Measurements from ENCODE around the gene GSAP.

- no peak for TF ChIP-seq CTCF (IDR thresholded peaks at IDR 0.05)
- TF ChIP-seq RCOR1 (IDR thresholded peaks at IDR 0.05; ENCODE audit: low read length): no peak
- no peak for TF ChIP-seq EP300 (IDR thresholded peaks at IDR 0.05; ENCODE audit: borderline replicate concordance in 1 of 2, low read depth in 1 of 2, low read length in 1 of 2)
- TF ChIP-seq FOXM1 (IDR thresholded peaks at IDR 0.05; ENCODE audit: low read depth): no peak
- TF ChIP-seq YY1 (IDR thresholded peaks at IDR 0.05; ENCODE audit: low read depth): no peak
- TF ChIP-seq FOSL2 (IDR thresholded peaks at IDR 0.05; ENCODE audit: borderline replicate concordance, low read depth): no peak
- TF ChIP-seq REST (IDR thresholded peaks at IDR 0.05; ENCODE audit: low read depth, low read length): no peak
- no peak for TF ChIP-seq SIN3A (IDR thresholded peaks at IDR 0.05; ENCODE audit: borderline replicate concordance, low read depth, low read length)
- TF ChIP-seq MXI1 (IDR thresholded peaks at IDR 0.05; ENCODE audit: low read depth, low read length): no peak
- TF ChIP-seq MEF2A (IDR thresholded peaks at IDR 0.05; ENCODE audit: borderline replicate concordance, low read depth): no peak
- no peak for TF ChIP-seq JUND (IDR thresholded peaks at IDR 0.05)
Measured at GRCh38 chr7:77281780-77282478, 134.2 kb downstream of the GSAP start.
